Activated B cell treated with CpG ODN at 0.5 μM for 24 hours (primary cell): ENCODE measurements around the gene SIGLEC9. TPM values are rescaled to one million over a fixed set of nuclear protein-coding genes. Genes with fewer than 3 reads are reported as not detected.

Experiments used
- ATAC-seq: fragments of 200-7000 bp; cut with Tn5 transposase; one replicate; pipeline ENCODE4 v1.10.0; 2021; ENCODE audit warnings: low read depth, mild to moderate bottlenecking, moderate library complexity
- CTCF ChIA-PET: fragments of 350-600 bp; sonication (Branson Sonifier 250); formaldehyde crosslinking; loops from one replicate; lab custom pipeline; 2021; ENCODE audit warnings: antibody characterized with exemption; lab: Charles Lee
- POLR2A ChIA-PET: fragments of 350-600 bp; sonication (Branson Sonifier 250); formaldehyde crosslinking; loops from one replicate; lab custom pipeline; 2021; ENCODE audit warnings: antibody characterized with exemption; lab: Charles Lee
- DNase-seq: peaks from one replicate; pipeline ENCODE4 v3.0.0; 2022
- H3K27ac Mint-ChIP-seq: one replicate; pipeline ENCODE4 v1.8.0; 2020; ENCODE audit warnings: mixed read lengths
- H3K27me3 Mint-ChIP-seq: one replicate; pipeline ENCODE4 v1.8.0; 2021; ENCODE audit warnings: mixed read lengths
- H3K36me3 Mint-ChIP-seq: one replicate; pipeline ENCODE4 v1.8.0; 2021; ENCODE audit warnings: low read depth, mixed read lengths
- H3K4me1 Mint-ChIP-seq: one replicate; pipeline ENCODE4 v1.8.0; 2021; ENCODE audit warnings: mixed read lengths
- H3K4me3 Mint-ChIP-seq: one replicate; pipeline ENCODE4 v1.8.0; 2020; ENCODE audit warnings: mild to moderate bottlenecking, mixed read lengths
- H3K9me3 Mint-ChIP-seq: one replicate; pipeline ENCODE4 v1.8.0; 2020; ENCODE audit warnings: mixed read lengths
- CTCF ChIP-seq: fragments of 200-600 bp; IDR thresholded peaks from one replicate; pipeline ENCODE4 v1.8.0; 2022; ENCODE audit warnings: antibody characterized with exemption, mild to moderate bottlenecking
- intact Hi-C: fragments of 100-400 bp; cut with micrococcal nuclease; formaldehyde crosslinking; loops from one replicate; pipeline ENCODE4 v1.15.1; 2024
- total RNA-seq: library from RNA; stranded (reverse); gene quantifications from 2 replicates; pipeline ENCODE4 v1.2.3, GENCODE V29; 2022

Gene SIGLEC9
- total RNA-seq, 1 donor from 2014 or later: 0.29 TPM

- DNase-seq (peak; percentile 93), ATAC-seq (peak; percentile 97)
- no peak for TF ChIP-seq CTCF
- peaks cover 29% of the 10 kb centered on the region for H3K4me1 Mint-ChIP-seq
- peak within 1 kb of the TSS; percentile 93 for H3K4me3 Mint-ChIP-seq
- intact Hi-C loops: loop anchor here (1.0 to 10.0 kb wide), 3 partner anchors 486 to 763 kb away; partner anchors contain the start of gene JOSD2
- ChIA-PET CTCF (no interaction called here), POLR2A (interaction anchor here (0.6 kb wide), 1 partner anchor 14 kb away, joined by 8 read pairs; no protein-coding TSS in a partner anchor)
- peaks cover 2% of the 10 kb centered on the region for H3K27me3 Mint-ChIP-seq
- H3K27ac Mint-ChIP-seq: peak within 1 kb of the TSS; percentile 96
- peaks cover 34% of the 10 kb centered on the region for H3K36me3 Mint-ChIP-seq
- H3K9me3 Mint-ChIP-seq: no peaks in the 10 kb centered on the region
Observed at GRCh38 chr19:51108066-51108804, 16.5 kb upstream of the SIGLEC9 start, which contains the start of gene CTU1. Gene CTU1 (minus strand): TSS chr19:51108409. CDS start chr19:51104569, 3,840 bp downstream.

DNA sequence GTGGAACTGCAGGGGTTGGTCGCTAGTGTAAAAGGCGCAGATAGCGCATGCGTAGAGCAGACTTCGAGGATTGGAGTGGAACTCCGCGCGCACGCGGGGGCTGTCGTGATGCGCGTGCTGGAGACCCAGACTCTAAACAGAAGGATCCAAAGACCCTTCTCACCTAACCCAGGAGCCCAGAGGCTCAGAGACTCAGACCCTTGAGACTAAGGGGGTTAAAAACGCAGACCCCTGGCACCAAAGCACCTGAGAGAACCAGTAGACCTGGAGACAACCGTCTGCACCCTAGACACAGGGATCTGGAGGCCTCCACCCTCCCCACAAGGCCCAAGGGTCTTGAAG is 15.9 kb upstream of the SIGLEC9 start:
- DNase-seq (no peak), ATAC-seq (peak; percentile 32)
- intact Hi-C loops: loop anchor here (1.0 to 10.0 kb wide), 3 partner anchors 486 to 764 kb away; partner anchors contain the start of gene JOSD2
- Mint-ChIP-seq H3K27ac (peak overlapping the region; percentile 96), H3K27me3 (peaks cover 2% of the 10 kb centered on the region), H3K4me1 (peaks cover 28% of the 10 kb centered on the region), H3K9me3 (no peaks in the 10 kb centered on the region), H3K4me3 (peak overlapping the region; percentile 93), H3K36me3 (peaks cover 28% of the 10 kb centered on the region)
- CTCF ChIA-PET: no interaction called here
- no peak for TF ChIP-seq CTCF
- POLR2A ChIA-PET: interaction anchor here (0.6 kb wide), 1 partner anchor 14 kb away, joined by 8 read pairs; no protein-coding TSS in a partner anchor

DNA sequence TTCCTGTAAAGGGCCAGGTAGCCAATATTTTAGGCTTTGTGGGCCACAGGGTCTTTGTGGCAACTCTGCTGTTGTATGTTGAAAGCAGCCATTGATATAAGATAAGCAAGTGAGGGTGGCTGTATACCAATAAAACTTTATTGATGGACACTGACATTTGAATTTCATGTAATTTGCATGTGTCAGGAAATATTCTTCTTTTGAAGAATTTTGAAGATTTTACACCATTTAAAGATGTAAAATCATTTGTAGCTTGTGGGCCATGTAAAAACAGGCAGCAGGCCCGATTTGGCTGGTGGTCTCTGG is 14.1 kb upstream of the SIGLEC9 start:
- ChIA-PET POLR2A (interaction anchor here (0.6 kb wide), 1 partner anchor 795 kb away, joined by 6 read pairs; no protein-coding TSS in a partner anchor), CTCF (no interaction called here)
- DNase-seq: no peak
- TF ChIP-seq CTCF: no peak
- no peak overlapping the region for H3K27ac Mint-ChIP-seq
- H3K36me3 Mint-ChIP-seq: peaks cover 16% of the 10 kb centered on the region
- ATAC-seq: no peak
- H3K4me1 Mint-ChIP-seq: peaks cover 24% of the 10 kb centered on the region
- H3K4me3 Mint-ChIP-seq: no peak overlapping the region
- peaks cover 16% of the 10 kb centered on the region for H3K27me3 Mint-ChIP-seq
- H3K9me3 Mint-ChIP-seq: no peaks in the 10 kb centered on the region
- intact Hi-C loops: no loop called here

DNA sequence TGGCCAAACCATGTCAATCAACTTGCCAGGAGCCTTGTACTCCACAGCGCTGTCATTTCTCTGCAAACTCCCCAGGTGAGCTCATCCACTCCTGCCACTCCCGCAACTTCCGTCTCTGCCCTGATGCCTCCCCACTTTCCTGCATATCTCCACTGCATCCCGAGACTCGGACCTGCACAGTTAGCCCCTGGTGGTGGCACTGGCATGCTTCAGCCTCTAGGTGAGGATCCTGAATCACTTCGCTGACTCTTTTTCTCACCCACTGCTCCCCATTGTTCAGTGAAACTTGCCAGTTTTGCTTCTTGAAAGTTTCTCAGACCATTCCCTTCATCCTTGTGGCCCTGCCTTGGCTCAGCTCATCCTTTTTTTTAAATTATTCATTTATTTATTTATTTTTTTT is 13.1 kb upstream of the SIGLEC9 start:
- Mint-ChIP-seq H3K4me1 (peaks cover 20% of the 10 kb centered on the region), H3K27me3 (peaks cover 25% of the 10 kb centered on the region), H3K4me3 (no peak overlapping the region), H3K27ac (no peak overlapping the region), H3K36me3 (peaks cover 10% of the 10 kb centered on the region), H3K9me3 (no peaks in the 10 kb centered on the region)
- no peak for TF ChIP-seq CTCF
- ATAC-seq (no peak), DNase-seq (no peak)
- ChIA-PET CTCF (no interaction called here), POLR2A (no interaction called here)
- intact Hi-C loops: no loop called here

- Mint-ChIP-seq H3K4me3 (no peak overlapping the region), H3K27ac (no peak overlapping the region), H3K36me3 (no peaks in the 10 kb centered on the region), H3K9me3 (no peaks in the 10 kb centered on the region), H3K4me1 (no peaks in the 10 kb centered on the region), H3K27me3 (peaks cover 36% of the 10 kb centered on the region)
- ChIA-PET CTCF (no interaction called here), POLR2A (no interaction called here)
- no peak for TF ChIP-seq CTCF
- ATAC-seq (no peak), DNase-seq (no peak)
- intact Hi-C loops: no loop called here
Observed at GRCh38 chr19:51114087-51114729, 10.5 kb upstream of the SIGLEC9 start.
